ENCODE measurements around the gene SGMS1.

DNA sequence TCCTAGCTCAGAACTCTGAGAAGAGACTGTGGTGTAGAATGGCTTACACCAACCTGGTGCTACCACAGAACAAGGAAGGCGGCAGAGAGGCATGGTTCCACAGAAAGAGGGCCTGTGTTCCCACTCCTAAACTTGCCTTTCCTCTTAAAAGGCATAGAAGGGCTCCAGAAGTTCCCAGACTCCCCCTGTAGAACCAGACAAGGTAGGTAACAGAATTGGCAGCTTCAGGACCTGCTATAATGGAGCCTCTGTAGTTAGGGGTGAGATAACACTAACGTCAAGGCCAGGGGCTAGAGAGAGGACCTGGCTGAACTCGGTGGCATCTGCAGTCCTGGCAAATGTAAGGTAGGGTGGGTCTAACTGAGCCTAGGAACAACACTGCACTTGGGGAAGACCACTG lies 26.7 kb upstream of the SGMS1 start:
- TF ChIP-seq POLR2A (IDR thresholded peaks at IDR 0.05) (no peak), CTCF (IDR thresholded peaks at IDR 0.05 in 8 of 11, conservative IDR thresholded peaks at IDR 0.05 in 3 of 11) (no peak), POLR2AphosphoS5 (IDR thresholded peaks at IDR 0.05) (no peak)
